CD14-positive monocyte (primary cell): Measurements from ENCODE around the gene PLXDC2. TPM values are rescaled to one million over a fixed set of nuclear protein-coding genes. Genes with fewer than 3 reads are reported as not detected.
A peak's percentile ranks its signal among the peaks of the same experiment; 100 is the strongest.

ENCODE experiments used
- DNase-seq, 3 donors: peaks; one replicate each; pipeline ENCODE4 v3.0.0-alpha.2; 2011 to 2022
- H2AFZ ChIP-seq: 2 replicates; pipeline ENCODE4 v1.6.0; 2012; ENCODE audit warnings: mild to moderate bottlenecking, low read depth, low read length, inconsistent platforms; ENCODE audit not compliant: insufficient read depth, poor library complexity, severe bottlenecking
- H3K27ac ChIP-seq, 2 donors: 1 replicate in 1 of 2; 2 replicates in 1 of 2; pipeline ENCODE4 v1.5.1; 2012 to 2013; ENCODE audit warnings: low read length in 2 of 2, control low read depth in 1 of 2, inconsistent platforms in 1 of 2, low read depth in 1 of 2, mild to moderate bottlenecking in 1 of 2
- H3K27me3 ChIP-seq, 2 donors: one replicate each; pipeline versions ENCODE4 v1.6.0 to v1.6.1; 2011 to 2013; ENCODE audit warnings: low read length in 2 of 2; ENCODE audit not compliant: control insufficient read depth in 2 of 2, insufficient read depth in 2 of 2
- H3K36me3 ChIP-seq, 2 donors: replicated peaks in 1 of 2; 1 replicate in 1 of 2; 2 replicates in 1 of 2; pipeline versions ENCODE4 v1.5.1 to v1.6.1; 2012 to 2013; ENCODE audit warnings: low read length in 2 of 2, control low read depth in 1 of 2, inconsistent platforms in 1 of 2, mild to moderate bottlenecking in 1 of 2; ENCODE audit not compliant: insufficient read depth in 2 of 2, control insufficient read depth in 1 of 2
- H3K4me1 ChIP-seq, 2 donors: 1 replicate in 1 of 2; 2 replicates in 1 of 2; pipeline versions ENCODE4 v1.5.1 to v1.6.1; 2012 to 2013; ENCODE audit warnings: low read length in 2 of 2, control low read depth in 1 of 2, inconsistent platforms in 1 of 2, mild to moderate bottlenecking in 1 of 2, moderate library complexity in 1 of 2; ENCODE audit not compliant: insufficient read depth in 2 of 2, control insufficient read depth in 1 of 2
- H3K4me2 ChIP-seq: replicated peaks from 2 replicates; pipeline ENCODE3; 2012; ENCODE audit warnings: low read length, moderate library complexity, mild to moderate bottlenecking; ENCODE audit not compliant: poor library complexity, severe bottlenecking; ENCODE audit errors: extremely low read depth
- H3K4me3 ChIP-seq, 3 experiments: fragments of 200-600 bp in 1 of 3; sonication (generic) in 1 of 3; replicated peaks in 1 of 3; 1 replicate in 2 of 3; 2 replicates in 1 of 3; pipeline ENCODE4 v1.5.1; 2011 to 2013; ENCODE audit warnings: low read length in 3 of 3, mild to moderate bottlenecking in 3 of 3, control low read depth in 2 of 3, low read depth in 2 of 3, inconsistent platforms in 1 of 3, moderate library complexity in 1 of 3
- H3K79me2 ChIP-seq: 2 replicates; pipeline ENCODE4 v1.6.0; 2012; ENCODE audit warnings: mild to moderate bottlenecking, control low read depth, inconsistent platforms, low read length, moderate library complexity; ENCODE audit not compliant: insufficient read depth
- H3K9ac ChIP-seq: 2 replicates; pipeline ENCODE4 v1.6.0; 2017; ENCODE audit warnings: low read length, mild to moderate bottlenecking; ENCODE audit not compliant: insufficient read depth, poor library complexity, severe bottlenecking
- H3K9me3 ChIP-seq, 2 donors: replicated peaks in 1 of 2; 1 replicate in 1 of 2; 2 replicates in 1 of 2; pipeline versions ENCODE4 v1.5.1 to v1.6.1; 2012 to 2013; ENCODE audit warnings: low read length in 2 of 2, control low read depth in 1 of 2; ENCODE audit not compliant: control insufficient read depth in 1 of 2, insufficient read depth in 1 of 2
- H4K20me1 ChIP-seq: 2 replicates; pipeline ENCODE4 v1.6.0; 2012; ENCODE audit warnings: mild to moderate bottlenecking, low read length, control low read depth, moderate library complexity; ENCODE audit not compliant: insufficient read depth
- H3K27ac Mint-ChIP-seq, 7 donors: one replicate each; pipeline ENCODE4 v1.8.0; 2020; ENCODE audit warnings: mild to moderate bottlenecking in 7 of 7, mixed read lengths in 7 of 7, moderate library complexity in 6 of 7, inconsistent platforms in 2 of 7
- H3K27me3 Mint-ChIP-seq, 3 donors: one replicate each; pipeline ENCODE4 v1.8.0; 2021 to 2022; ENCODE audit warnings: low read depth in 3 of 3, mild to moderate bottlenecking in 3 of 3, mixed read lengths in 3 of 3, moderate library complexity in 3 of 3, inconsistent platforms in 1 of 3
- H3K36me3 Mint-ChIP-seq, 2 donors: one replicate each; pipeline ENCODE4 v1.8.0; 2020; ENCODE audit warnings: mixed read lengths in 2 of 2, inconsistent platforms in 1 of 2, mild to moderate bottlenecking in 1 of 2
- H3K4me1 Mint-ChIP-seq: one replicate; pipeline ENCODE4 v1.8.0; 2020; ENCODE audit warnings: mild to moderate bottlenecking, mixed read lengths
- H3K4me3 Mint-ChIP-seq, 2 donors: one replicate each; pipeline ENCODE4 v1.8.0; 2020; ENCODE audit warnings: mild to moderate bottlenecking in 2 of 2, mixed read lengths in 2 of 2, moderate library complexity in 1 of 2
- H3K9me3 Mint-ChIP-seq, 7 donors: one replicate each; pipeline ENCODE4 v1.8.0; 2020 to 2022; ENCODE audit warnings: mixed read lengths in 7 of 7, mild to moderate bottlenecking in 6 of 7, moderate library complexity in 6 of 7, inconsistent platforms in 2 of 7
- WGBS: methylation state at CpG from one replicate; pipeline ENCODE4 v1.1.5; 2013; ENCODE audit warnings: missing lambda C conversion rate; ENCODE audit not compliant: insufficient coverage; 5-methylcytosine and 5-hydroxymethylcytosine counted together
- intact Hi-C, 2 donors: fragments of 100-400 bp; cut with micrococcal nuclease; formaldehyde crosslinking; loops; one replicate each; pipeline versions ENCODE4 v1.15.0 to v1.15.1; 2023
- polyA plus RNA-seq, 3 donors: library from polyadenylated mRNA; depleted of rRNA in 1 of 3; unstranded in 2 of 3; stranded (reverse) in 1 of 3; fragments of 300-500 nt in 2 of 3; fragments of >200 nt in 1 of 3; fragmentation: Illumina TruSeq in 2 of 3; gene quantifications; 1 replicate in 2 of 3; 2 replicates in 1 of 3; pipeline ENCODE4 v1.2.3, GENCODE V29; 2012 to 2021
- TF ChIP-seq, protein P1 (sequence below): fragments of 200-600 bp; IDR thresholded peaks from one replicate; pipeline ENCODE4 v1.8.0; 2022; ENCODE audit warnings: antibody characterized with exemption, mild to moderate bottlenecking

The PLXDC2 gene
- polyA plus RNA-seq, 3 donors: 37.5 to 128 (median 93.6) TPM

DNA sequence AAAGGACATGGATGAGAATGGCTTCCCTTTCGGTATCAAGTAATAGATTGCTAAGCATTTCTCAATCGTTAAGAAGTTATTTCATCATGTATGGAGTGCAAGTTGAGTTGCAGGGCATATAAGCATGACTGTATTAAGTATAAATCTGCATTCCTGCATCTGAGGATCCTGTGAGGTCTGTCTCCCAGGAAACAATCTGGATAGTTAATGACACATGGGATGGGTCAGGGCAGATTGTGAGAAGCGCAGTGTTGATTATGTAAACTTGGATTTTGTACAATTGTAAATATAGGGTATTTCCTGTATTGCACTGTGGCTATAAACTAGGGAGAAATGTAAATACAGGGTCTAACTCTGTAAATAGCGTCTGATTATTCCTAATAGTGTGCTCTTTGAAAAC lies 102.6 kb downstream of the PLXDC2 start:
- Histone ChIP-seq H3K4me2 (no peak overlapping the region), H3K27me3 (no peaks in the 10 kb centered on the region), H4K20me1 (peaks cover 100% of the 10 kb centered on the region), H3K4me3 (no peak overlapping the region), H3K9me3 (no peaks in the 10 kb centered on the region), H3K36me3 (peaks cover 0 to 4% of the 10 kb centered on the region in 2 donors), H3K79me2 (peaks cover 72% of the 10 kb centered on the region), H3K27ac (peak overlapping the region in 1 of 2 donors; percentile 6), H2AFZ (no peak overlapping the region), H3K9ac (no peak overlapping the region), H3K4me1 (peaks cover 0 to 12% of the 10 kb centered on the region in 2 donors)
- H3K27ac Mint-ChIP-seq: peak overlapping the region in 1 of 7 donors; percentile 29
- intact Hi-C loops: no loop called here
- H3K36me3 Mint-ChIP-seq: peaks cover 6 to 32% of the 10 kb centered on the region in 2 donors
- peak in 1 of 3 donors; percentile 48 for DNase-seq
- peaks cover 38% of the 10 kb centered on the region for H3K4me1 Mint-ChIP-seq
- TF ChIP-seq, protein P1, sequence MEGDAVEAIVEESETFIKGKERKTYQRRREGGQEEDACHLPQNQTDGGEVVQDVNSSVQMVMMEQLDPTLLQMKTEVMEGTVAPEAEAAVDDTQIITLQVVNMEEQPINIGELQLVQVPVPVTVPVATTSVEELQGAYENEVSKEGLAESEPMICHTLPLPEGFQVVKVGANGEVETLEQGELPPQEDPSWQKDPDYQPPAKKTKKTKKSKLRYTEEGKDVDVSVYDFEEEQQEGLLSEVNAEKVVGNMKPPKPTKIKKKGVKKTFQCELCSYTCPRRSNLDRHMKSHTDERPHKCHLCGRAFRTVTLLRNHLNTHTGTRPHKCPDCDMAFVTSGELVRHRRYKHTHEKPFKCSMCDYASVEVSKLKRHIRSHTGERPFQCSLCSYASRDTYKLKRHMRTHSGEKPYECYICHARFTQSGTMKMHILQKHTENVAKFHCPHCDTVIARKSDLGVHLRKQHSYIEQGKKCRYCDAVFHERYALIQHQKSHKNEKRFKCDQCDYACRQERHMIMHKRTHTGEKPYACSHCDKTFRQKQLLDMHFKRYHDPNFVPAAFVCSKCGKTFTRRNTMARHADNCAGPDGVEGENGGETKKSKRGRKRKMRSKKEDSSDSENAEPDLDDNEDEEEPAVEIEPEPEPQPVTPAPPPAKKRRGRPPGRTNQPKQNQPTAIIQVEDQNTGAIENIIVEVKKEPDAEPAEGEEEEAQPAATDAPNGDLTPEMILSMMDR: no peak
- peaks cover 0 to 4% (median 3%) of the 10 kb centered on the region in 7 donors for H3K9me3 Mint-ChIP-seq
- H3K4me3 Mint-ChIP-seq: no peak overlapping the region
- WGBS: 100% methylated on average over 1 of the region's 4 CpGs
- no peaks in the 10 kb centered on the region for H3K27me3 Mint-ChIP-seq

DNA sequence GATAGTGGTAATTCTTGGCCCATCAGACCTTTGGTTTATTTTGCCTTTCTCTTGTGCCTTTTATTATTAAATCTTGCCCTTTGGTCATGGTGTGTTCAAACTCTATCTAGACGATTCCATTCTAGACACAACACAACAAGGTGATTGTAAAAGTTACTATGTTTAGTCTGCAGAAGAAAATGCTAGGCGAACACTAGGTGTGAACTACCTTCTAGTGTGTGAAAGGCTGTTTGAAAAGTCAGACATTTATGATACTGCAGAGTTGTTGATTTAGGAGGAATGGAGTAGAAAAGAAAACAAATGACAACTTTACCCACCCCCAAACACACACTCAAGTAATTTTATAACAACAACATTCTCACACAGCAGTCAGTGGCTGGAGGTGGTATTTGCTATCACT lies 103.4 kb downstream of the PLXDC2 start:
- H3K4me3 Mint-ChIP-seq: no peak overlapping the region
- H2AFZ ChIP-seq: no peak overlapping the region
- peak overlapping the region in 2 of 7 donors; percentile 27 to 77 for H3K27ac Mint-ChIP-seq
- no CpG with 5 or more reads among the region's 2 CpGs for WGBS
- peaks cover 100% of the 10 kb centered on the region for H4K20me1 ChIP-seq
- H3K4me1 ChIP-seq: peaks cover 0 to 12% of the 10 kb centered on the region in 2 donors
- peaks cover 75% of the 10 kb centered on the region for H3K79me2 ChIP-seq
- no peak overlapping the region for H3K27ac ChIP-seq
- no peak overlapping the region for H3K4me2 ChIP-seq
- no peaks in the 10 kb centered on the region for H3K27me3 Mint-ChIP-seq
- TF ChIP-seq, protein P1: no peak
- peaks cover 0 to 4% (median 0%) of the 10 kb centered on the region in 7 donors for H3K9me3 Mint-ChIP-seq
- H3K4me3 ChIP-seq: no peak overlapping the region
- H3K9me3 ChIP-seq: no peaks in the 10 kb centered on the region
- peaks cover 39% of the 10 kb centered on the region for H3K4me1 Mint-ChIP-seq
- peaks cover 5 to 29% of the 10 kb centered on the region in 2 donors for H3K36me3 Mint-ChIP-seq
- no peaks in the 10 kb centered on the region for H3K27me3 ChIP-seq
- intact Hi-C loops: no loop called here
- peaks cover 0 to 4% of the 10 kb centered on the region in 2 donors for H3K36me3 ChIP-seq
- no peak overlapping the region for H3K9ac ChIP-seq
- DNase-seq: no peak
